Fibroblast of skin of right quadriceps (primary cell): ENCODE data around the gene S100A10.

Source experiments
- DNase-seq: peaks from one replicate; pipeline ENCODE4 v3.0.0-alpha.2; 2013

Gene S100A10

GRCh38 chr1:151993734-151994496 is at the start of gene S100A10:
S100A10 (minus strand) TSS chr1:151993859; CDS start chr1:151986230, 7,629 bp downstream.
- peak; percentile 74 for DNase-seq

- no peak for DNase-seq
Measured at GRCh38 chr1:152042030-152042429, 48.4 kb upstream of the S100A10 start.

DNA sequence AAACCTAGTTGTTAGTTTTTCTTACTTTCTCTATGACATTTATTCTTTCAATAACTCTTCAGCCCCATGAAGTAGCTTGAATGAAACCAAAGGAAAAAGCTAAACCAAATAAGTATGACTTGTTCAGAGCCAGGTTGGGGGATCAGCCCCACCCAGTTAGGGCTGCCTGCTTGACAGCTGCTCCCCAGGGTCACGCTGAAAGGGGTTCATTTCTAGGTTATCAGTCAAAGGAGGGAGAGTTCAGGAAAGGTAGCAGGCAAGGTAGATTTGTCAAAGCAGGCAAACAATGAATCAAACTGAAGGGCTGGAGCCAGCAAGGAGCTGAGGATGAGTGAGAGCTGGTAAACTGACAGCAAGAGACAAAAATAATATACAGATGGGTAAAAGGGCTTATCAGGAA is 46.2 kb upstream of the S100A10 start:
- DNase-seq: no peak

GRCh38 chr1:152039461-152039860 is 45.8 kb upstream of the S100A10 start:
- no peak for DNase-seq

GRCh38 chr1:152038871-152039270 is 45.2 kb upstream of the S100A10 start:
- DNase-seq: no peak

- peak; percentile 84 for DNase-seq
Measured at GRCh38 chr1:152036267-152037216, 42.9 kb upstream of the S100A10 start, which contains the start of gene S100A11. S100A11 (minus strand) TSS chr1:152037004; CDS start chr1:152036915, 89 bp downstream.

- DNase-seq: peak; percentile 23
Measured at GRCh38 chr1:152035539-152036266, 42.0 kb upstream of the S100A10 start.

DNA sequence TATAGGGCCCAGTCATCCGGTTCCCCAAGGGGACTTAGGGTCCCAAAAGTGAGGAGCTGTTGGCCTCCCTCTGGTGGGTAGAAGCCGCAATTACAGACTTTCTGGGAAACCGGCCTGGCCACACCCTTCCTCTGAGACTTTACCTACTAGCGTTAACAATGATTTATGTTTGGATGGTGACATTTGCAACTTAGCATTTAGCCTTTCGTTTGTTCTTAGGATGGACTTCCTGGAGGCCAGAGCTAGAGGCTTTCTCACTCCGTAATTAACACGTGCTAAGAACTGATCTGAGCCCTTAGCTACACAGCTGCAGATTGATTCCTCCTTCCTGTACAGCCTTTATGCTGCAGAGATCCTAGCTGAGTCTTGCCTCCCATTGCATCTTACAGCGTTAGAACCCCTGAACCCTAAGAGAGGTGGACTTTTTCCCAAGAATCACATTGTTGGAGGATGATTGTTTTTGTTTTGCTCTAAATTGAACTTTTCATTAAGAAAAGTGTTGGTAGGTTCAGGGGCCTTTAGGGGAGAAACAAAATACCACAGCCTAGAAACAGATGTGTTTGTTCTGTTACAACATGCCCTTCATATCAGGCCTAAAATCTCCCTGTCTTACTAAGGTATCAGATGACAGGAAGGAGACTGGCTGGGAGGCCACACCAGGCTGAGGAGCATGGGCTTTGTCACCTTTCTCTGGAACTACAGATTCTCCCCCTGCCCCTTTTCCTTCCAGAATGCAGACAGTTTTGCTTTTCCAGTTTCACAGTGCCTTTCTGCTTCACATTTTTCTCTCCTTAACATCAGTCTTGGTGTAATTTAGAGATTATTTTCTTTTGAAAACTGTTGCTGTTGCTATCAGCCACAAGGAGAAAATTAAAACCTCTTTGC is 41.2 kb upstream of the S100A10 start:
- DNase-seq: peak; percentile 79

DNA sequence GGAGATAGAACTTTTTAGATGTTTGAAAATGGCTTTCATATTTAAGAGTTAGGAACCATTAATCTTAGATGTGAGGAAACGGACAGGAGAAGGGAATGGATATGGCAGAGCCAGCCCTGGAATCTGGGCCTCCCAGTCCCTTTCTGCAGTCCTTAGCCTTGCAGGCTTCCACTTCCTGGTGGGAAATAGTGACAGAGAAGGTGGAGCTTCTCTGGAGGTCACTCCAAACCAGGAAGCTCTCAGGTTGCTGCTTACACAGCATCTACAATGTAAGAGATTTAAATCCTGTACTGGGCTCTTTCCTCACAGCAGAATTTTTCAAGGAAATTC is 40.6 kb upstream of the S100A10 start:
- DNase-seq: no peak

DNA sequence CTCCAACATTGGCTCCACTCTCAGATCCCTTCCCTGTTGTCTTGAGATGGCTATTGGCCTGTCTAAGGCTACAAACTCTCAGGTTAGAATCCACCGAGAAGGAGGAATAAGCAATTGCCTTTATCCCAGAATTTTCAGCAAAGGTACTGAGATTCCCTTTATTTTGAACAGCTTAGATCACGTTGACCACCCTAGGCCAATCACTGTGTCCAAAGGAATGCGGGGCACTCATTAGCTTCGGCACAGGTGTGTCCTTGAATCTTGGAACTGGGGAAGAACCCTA is 36.2 kb upstream of the S100A10 start:
- DNase-seq: no peak

DNA sequence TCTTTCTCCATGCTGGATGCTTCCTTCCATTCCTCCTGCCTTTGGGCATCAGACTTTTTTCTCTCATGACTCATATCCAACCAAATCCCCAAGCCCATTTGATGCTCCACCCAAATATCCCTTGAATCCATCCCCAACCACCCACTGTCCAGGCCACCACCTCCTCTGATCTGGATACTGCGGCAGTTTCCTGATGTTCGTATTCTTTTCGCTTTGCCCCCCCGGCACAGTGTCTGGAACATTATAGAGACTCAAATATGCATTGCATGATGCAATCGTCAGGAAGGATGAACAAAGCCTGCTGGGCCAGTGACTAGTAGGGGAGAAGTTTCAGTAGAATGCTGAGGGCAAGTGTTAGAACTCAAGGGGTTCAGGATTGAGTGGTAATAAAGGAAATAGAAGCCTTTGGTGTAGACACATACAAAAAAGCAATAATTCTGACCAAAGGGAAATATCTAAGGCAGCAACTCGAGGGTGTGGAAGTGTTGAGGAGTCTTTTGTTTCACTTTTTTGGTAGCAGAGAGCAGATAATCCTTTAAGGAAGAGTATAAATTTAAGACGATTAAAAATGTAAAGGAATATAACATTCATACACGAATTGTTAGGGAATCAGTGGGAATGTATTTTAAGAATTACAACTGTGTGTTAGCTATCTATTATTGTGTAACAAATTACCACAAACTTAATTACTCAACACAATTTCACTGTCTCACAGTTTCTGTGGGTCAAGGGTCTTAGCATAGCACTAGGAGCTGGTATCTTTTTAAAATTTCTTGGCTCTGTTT is 35.7 kb upstream of the S100A10 start:
- peak; percentile 77 for DNase-seq

DNA sequence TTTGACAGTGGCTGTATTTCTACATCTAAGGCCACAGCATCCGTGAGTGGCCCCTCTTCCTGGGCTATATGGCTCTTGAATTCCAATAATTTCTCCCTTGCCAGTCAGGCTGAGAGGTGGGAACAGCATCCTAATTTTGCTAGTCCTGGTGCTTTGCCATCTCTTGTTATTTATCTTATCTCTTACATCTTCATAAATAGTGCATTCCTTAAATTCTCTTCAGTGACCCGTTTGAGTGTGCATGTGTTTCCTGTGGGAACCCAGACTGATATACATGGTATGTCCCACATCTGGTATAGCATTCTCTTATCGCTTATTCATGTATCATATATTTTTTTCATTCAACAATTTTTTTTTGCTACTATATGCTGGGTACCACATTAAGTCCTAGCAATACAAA is 33.2 kb upstream of the S100A10 start:
- DNase-seq: peak; percentile 75

- DNase-seq: no peak
Measured at GRCh38 chr1:152024223-152024622, 30.6 kb upstream of the S100A10 start.

DNA sequence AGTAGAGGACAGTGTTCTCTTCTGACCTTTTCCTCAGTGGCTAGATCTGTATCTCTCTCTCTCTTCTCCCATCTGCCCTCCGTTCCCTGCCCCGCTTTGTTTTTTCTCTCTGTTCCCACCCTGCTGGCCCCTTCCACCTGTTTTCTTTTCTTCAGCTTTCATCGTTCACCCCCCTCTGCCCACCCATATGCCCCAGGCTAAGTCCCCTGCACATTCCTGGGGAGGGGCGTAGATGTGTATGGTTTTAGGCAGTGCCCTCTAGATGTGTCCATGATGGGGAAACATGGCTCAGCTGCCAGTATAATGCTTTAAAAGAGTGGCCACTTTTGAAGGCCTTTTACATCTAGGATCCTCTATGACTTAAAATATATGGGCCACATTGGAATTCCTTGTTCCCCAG is 29.6 kb upstream of the S100A10 start:
- DNase-seq: no peak

DNA sequence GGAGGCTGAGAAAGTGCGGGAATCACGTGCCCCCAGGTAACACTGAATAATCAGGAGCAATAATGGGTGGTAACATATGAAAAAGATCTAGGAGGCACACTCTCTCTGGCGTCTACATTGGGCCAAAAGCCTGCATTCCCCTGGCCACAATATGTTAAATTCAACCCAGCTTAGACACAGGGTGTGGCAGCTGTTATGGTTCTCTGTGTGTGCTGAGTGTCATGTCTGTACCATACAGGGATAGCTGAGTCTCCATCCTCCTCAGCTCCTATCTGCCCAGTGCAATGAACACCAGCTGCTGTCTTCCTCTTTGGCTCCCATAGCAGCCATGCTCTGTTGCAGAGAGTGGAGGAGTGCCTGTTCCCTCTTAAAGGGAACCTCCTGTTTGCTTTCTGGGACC is 28.8 kb upstream of the S100A10 start:
- DNase-seq: no peak

- DNase-seq: no peak
Measured at GRCh38 chr1:152021569-152021968, 27.9 kb upstream of the S100A10 start.

- no peak for DNase-seq
Measured at GRCh38 chr1:152020849-152021248, 27.2 kb upstream of the S100A10 start.

DNA sequence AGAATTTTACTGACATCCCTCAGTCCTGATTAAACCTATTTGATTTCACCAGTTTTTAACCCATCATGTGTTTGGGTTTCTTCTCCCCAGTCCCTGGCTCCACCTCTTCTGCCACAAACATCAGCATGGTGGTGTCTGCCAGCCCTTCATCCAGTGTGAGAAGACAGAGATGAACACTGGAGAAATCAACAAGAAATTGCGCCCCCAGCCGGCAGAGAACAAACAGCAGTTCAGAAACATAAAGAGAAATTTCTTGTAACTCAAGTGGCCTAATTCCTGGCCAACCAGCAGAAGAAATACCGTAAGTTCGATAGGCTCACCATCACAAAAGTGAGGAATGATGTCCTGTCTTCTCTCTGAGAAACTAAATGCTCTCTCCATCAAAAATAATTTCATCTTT is 24.9 kb upstream of the S100A10 start:
- no peak for DNase-seq

- no peak for DNase-seq
Measured at GRCh38 chr1:152015766-152016165, 22.1 kb upstream of the S100A10 start.

DNA sequence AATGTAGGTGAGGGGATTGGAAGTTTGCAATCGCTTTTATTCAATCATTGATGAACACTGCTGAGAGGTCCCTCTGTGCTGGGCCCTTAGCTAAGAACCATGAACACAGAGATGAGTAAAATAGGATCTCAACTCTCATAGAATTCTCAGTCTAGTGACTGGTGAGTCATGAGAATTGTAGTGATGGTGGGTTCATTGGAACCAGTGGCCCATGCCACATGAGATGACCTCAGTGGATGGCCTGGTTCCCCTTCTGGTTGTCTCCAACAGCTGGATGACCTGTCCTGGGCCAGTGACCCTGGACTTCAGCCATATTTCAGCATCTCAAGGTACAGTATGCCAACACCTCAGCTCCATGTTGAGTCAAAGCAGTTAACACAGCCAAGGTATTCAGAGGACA is 21.3 kb upstream of the S100A10 start:
- DNase-seq: no peak

GRCh38 chr1:152013664-152014237 is 20.1 kb upstream of the S100A10 start:
- DNase-seq: no peak
